ENCODE results near the gene NHS. TPM values are rescaled to one million over a fixed set of nuclear protein-coding genes. Genes with fewer than 3 reads are reported as not detected.

Gene NHS
- total RNA-seq, 4 donors from 2014 or later, result 4.6 to 9.9 (median 7.2) TPM

GRCh38 chrX:17596061-17596460, 221.1 kb downstream of the NHS start:
- no peaks in the 10 kb centered on the region for H3K27me3 ChIP-seq
- TF ChIP-seq, protein P1, sequence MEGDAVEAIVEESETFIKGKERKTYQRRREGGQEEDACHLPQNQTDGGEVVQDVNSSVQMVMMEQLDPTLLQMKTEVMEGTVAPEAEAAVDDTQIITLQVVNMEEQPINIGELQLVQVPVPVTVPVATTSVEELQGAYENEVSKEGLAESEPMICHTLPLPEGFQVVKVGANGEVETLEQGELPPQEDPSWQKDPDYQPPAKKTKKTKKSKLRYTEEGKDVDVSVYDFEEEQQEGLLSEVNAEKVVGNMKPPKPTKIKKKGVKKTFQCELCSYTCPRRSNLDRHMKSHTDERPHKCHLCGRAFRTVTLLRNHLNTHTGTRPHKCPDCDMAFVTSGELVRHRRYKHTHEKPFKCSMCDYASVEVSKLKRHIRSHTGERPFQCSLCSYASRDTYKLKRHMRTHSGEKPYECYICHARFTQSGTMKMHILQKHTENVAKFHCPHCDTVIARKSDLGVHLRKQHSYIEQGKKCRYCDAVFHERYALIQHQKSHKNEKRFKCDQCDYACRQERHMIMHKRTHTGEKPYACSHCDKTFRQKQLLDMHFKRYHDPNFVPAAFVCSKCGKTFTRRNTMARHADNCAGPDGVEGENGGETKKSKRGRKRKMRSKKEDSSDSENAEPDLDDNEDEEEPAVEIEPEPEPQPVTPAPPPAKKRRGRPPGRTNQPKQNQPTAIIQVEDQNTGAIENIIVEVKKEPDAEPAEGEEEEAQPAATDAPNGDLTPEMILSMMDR (IDR thresholded peaks at IDR 0.05), result no peak
- DNase-seq (ENCODE audit: low spot score in 2 of 2), result no peak
- H3K9me3 ChIP-seq, result no peaks in the 10 kb centered on the region
- H3K4me3 ChIP-seq, result no peak overlapping the region
- H3K27ac ChIP-seq, result no peak overlapping the region
- no peaks in the 10 kb centered on the region for H3K4me1 ChIP-seq
- H3K36me3 ChIP-seq, result no peaks in the 10 kb centered on the region

DNA sequence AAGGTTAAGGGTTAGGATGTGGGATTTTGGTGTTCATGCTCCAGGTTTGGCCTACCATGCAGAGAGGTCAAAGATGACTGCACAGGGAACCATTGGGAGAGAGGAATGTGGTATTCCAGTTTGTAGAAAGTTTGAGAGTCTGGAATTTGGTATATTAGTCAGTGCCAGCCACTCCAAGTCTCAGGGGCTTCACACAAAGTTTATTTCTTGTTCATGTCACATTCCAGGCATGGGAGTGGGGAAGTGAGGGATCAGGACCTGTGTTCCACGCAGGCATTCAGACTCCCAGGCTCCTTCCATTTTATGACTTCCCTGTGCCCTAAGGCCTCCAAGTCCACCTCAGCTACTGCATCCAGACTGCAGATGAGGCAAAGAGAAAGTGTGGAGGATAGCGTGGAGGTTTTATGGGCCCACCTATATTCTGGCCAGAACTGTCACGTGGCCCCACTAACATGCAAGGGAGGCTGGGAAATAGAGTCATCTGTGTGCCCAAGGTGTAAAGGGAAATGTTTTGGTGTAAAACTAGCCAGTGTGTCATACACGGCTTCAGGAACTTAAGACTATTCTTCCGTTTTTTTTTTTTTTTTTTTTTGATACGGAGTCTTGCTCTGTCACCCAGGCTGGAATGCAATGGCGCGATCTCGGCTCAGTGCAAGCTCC, 221.7 kb downstream of the NHS start:
- H3K27me3 ChIP-seq, result no peaks in the 10 kb centered on the region
- TF ChIP-seq POLR2A (IDR thresholded peaks at IDR 0.05), result no peak
- no peak for TF ChIP-seq POLR2AphosphoS5 (IDR thresholded peaks at IDR 0.05)
- TF ChIP-seq EP300 (IDR thresholded peaks at IDR 0.05), result no peak
- TF ChIP-seq, protein P1 (IDR thresholded peaks at IDR 0.05), result no peak
- H3K4me3 ChIP-seq, result no peak overlapping the region
- no peaks in the 10 kb centered on the region for H3K9me3 ChIP-seq
- H3K36me3 ChIP-seq, result no peaks in the 10 kb centered on the region
- H3K27ac ChIP-seq, result no peak overlapping the region
- H3K4me1 ChIP-seq, result no peaks in the 10 kb centered on the region
- WGBS, result 76% methylated on average over 9 of the region's 9 CpGs
- DNase-seq (ENCODE audit: low spot score in 2 of 2), result no peak

- no peaks in the 10 kb centered on the region for H3K36me3 ChIP-seq
- TF ChIP-seq, protein P1 (IDR thresholded peaks at IDR 0.05), result no peak
- no peak for TF ChIP-seq EP300 (IDR thresholded peaks at IDR 0.05)
- 78% methylated on average over 7 of the region's 7 CpGs for WGBS
- DNase-seq (ENCODE audit: low spot score in 2 of 2), result no peak
- H3K9me3 ChIP-seq, result no peaks in the 10 kb centered on the region
- no peaks in the 10 kb centered on the region for H3K27me3 ChIP-seq
- H3K4me1 ChIP-seq, result no peaks in the 10 kb centered on the region
- peak overlapping the region; percentile 74 for H3K27ac ChIP-seq
- no peak overlapping the region for H3K4me3 ChIP-seq
Observed at GRCh38 chrX:17597327-17597726, 222.3 kb downstream of the NHS start.

GRCh38 chrX:17597836-17598439, 222.9 kb downstream of the NHS start:
- Histone ChIP-seq H3K36me3 (no peaks in the 10 kb centered on the region), H3K27me3 (no peaks in the 10 kb centered on the region), H3K9me3 (no peaks in the 10 kb centered on the region), H3K4me3 (no peak overlapping the region), H3K4me1 (no peaks in the 10 kb centered on the region), H3K27ac (peak overlapping the region; percentile 74)
- DNase-seq (ENCODE audit: low spot score in 2 of 2), result peak; percentile 81 to 88
- 37% methylated on average over 6 of the region's 6 CpGs for WGBS
- TF ChIP-seq, protein P1 (IDR thresholded peaks at IDR 0.05), result no peak
- TF ChIP-seq POLR2A (IDR thresholded peaks at IDR 0.05), result no peak

DNA sequence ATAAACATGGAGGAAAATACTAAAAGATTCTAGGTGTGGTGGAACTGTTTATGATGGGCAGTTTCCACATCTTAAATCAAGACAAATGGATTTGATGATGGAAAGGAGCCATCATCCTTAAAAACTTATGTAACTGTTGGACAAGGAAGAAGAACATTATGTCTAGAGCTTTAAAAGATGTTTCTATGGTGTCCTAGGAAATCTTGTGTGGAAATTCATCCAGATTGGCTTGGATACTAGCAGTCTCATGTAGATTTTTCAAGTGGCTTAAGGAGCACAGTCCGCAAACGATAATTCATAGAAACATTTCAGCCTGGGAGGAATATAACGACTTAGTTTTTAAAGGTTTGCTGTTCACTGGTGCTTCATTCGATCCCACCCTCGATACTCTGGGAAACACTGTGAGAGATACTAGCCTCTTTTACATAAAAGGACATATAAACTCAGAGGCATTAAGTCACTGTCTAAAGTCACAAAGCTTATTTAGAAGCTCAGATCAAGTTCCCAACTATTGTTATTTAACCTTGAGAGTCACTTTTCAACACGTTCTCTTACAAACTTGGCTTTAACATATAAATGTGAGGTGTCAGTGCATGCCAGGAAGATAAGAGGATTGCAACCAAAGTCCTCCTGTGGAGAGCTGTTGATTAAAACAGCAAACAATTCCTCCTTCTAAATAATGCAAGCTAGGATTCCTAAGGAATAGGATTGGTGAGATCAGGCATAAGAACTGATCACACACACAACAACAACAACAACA, 226.6 kb downstream of the NHS start:
- DNase-seq (ENCODE audit: low spot score in 2 of 2), result no peak
- Histone ChIP-seq H3K4me3 (no peak overlapping the region), H3K4me1 (no peaks in the 10 kb centered on the region), H3K27me3 (no peaks in the 10 kb centered on the region), H3K27ac (no peak overlapping the region), H3K36me3 (no peaks in the 10 kb centered on the region), H3K9me3 (no peaks in the 10 kb centered on the region)
- no peak for TF ChIP-seq POLR2A (IDR thresholded peaks at IDR 0.05)
- TF ChIP-seq, protein P1 (IDR thresholded peaks at IDR 0.05), result no peak
- TF ChIP-seq EP300 (IDR thresholded peaks at IDR 0.05), result no peak
- no peak for TF ChIP-seq POLR2AphosphoS5 (IDR thresholded peaks at IDR 0.05)
- 56% methylated on average over 6 of the region's 6 CpGs for WGBS
